GM19025 (cell line): ENCODE results near the gene KIAA1217.

Experiments used
- ATAC-seq: cut with Tn5 transposase; IDR thresholded peaks from one replicate; pipeline ENCODE4 v1.9.1; 2021; ENCODE audit warnings: mild to moderate bottlenecking, low read depth, moderate library complexity; ENCODE audit not compliant: unreplicated experiment

The KIAA1217 gene

DNA sequence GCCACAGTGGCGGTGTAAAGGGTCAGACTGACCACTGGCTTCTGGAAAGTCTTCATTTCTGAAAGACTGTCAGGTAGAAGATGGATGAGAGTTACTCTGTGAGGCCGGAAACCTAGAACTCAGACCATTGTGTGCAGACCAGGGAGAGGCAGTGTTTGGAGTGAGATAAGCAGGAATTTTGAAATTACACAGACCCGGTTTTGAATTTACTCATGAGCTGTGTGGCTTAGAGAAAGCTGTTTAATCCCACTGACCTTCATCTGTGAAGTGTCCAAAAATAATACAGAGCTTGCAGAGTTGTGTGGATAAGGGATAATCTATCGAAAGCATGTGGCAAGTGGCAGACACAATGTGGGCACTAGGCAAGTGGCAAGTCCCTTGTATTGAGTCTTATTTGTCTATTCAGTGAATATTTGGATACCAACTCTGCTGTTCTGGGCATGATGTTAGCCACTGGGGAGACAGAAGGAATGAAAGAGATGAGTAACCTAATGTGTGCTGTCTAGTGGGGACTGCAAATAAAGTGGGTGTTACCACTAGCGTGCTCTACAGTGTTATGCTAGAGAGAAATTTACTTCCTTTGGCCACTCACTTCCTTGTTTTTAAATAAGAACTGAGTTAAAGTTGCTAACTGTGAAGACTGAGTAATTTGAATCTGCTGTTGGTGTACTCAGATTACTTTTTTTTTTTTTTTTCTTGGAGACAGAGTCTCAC is 69.4 kb downstream of the KIAA1217 start:
- ATAC-seq = no peak

DNA sequence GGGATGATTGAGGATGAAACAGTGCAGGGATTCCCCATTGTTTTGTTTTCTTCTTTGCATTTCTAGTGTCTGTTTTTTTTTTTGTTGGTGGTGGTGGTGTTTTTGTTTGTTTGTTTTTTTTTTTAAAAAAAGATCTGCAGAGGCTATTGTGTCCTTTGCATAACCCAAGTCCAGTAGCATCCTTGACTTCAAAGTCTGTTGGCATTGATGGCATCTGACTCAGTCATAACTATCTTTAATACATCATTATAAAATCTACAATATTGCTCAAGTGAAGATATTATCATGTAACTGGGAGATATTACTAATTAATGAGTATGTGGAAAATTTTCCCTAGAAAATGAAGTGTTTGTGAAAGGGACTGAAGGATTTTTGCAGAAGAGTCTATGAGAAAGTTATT is 70.2 kb downstream of the KIAA1217 start:
- no peak for ATAC-seq

DNA sequence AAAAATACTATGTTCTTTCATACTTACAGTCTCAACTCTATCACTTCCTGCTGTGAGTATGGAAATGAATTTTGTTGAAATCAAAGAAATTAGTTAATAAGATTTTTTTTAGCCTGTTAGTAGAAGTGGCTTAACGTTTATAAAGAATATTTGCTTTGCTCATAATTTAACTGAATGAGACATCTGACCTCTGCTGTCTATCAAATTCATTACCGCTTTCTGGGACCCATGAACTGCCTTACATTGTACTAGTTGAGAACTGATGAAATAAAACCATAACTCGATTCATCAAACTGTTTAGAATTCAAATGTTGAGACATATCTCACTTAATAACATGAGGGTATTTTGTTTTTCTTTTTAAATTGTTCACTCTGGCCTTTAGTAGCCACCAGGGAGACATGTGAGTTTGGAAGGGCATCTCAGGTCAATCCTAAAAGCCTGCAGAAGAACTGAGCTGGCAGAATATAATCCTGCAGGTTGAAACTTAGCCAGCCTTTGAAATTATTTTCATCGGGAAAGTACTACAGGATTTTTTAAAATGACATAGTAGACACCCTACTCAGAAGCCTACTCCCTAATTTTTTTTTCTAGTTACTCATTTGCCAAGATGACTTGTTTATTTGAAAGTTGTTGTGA is 78.7 kb downstream of the KIAA1217 start:
- ATAC-seq = no peak

DNA sequence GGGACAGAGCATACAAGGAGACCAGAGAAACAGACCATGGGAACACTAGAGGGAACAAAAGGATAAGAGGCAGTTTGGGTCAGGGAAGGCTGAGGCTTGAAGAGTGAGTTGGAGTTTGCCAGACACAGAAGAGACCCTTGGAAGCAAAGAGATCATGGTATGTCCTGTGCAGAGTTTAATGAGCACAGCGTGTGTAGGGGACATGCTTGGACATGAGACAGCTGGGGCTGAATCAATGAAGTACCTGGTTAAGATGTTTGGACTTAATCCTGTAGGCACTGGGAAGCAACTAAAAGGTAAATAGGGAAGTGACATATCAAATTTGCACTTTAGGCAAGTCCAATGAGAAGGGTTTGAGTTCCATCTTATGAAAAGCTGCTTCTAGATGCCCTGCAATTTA is 79.6 kb downstream of the KIAA1217 start:
- ATAC-seq = no peak

DNA sequence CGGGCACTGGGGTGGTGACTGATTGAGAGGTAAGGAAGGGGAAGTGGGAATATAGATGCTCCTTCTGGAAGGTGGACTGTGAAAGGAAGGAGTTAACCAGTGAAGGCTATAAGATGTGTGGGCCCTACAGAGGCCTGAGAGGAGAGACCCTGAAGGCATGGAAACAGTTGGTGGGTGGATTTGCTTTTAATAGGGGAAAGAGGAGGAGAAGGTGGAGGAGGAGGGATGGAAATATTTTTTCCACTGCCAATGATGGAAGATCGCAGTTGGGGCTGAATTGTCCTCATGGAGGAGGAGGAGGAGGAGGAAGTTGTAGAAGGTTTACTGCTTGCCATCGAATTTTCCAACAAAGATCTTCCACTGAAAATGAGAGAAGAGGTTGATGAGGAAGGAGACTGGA is 80.3 kb downstream of the KIAA1217 start:
- ATAC-seq = no peak

DNA sequence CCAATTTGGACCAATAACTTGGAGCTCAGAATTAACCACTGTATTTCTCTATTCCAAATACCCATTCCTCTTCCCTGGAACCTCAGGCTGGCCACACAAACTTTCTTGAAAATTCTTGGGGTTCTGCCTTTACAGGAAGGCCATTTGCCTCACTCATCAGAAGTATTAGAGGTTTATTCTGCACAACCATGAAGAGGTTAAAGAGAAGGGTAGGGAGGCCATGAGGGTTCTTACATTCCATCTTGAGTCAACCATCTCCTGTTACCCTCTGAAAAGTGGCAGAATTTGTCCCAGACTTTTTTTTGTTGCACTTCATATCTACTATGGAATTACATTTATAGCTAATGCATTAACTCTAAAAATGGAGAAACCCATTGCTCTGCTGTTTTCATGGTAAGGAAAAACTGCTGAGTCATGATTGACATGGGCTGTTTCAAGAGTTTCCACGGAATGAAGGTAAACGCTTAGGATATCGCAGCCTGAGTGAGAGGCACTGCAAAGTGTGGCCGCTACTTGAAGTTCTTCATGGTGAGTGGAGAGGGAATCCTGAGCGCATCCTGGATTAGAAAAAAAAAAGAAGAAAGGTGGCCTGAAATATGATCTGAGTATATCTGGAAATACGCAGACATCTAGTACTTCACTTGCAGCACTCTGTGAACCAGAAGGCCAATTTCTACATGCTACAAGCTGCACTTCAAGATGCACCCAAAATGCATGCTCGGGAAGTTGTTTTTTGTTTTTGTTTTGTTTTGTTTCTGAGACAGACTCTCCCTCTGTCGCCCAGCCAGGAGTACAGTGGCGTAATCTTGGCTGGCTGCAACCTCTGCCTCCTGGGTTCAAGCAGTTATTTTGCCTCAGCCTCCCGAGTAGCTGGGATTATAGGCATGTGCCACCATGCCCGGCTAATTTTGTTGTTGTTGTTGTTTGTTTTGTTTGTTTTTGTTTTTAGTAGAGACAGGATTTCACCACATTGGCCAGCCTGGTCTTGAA is 83.7 kb downstream of the KIAA1217 start:
- ATAC-seq = no peak

DNA sequence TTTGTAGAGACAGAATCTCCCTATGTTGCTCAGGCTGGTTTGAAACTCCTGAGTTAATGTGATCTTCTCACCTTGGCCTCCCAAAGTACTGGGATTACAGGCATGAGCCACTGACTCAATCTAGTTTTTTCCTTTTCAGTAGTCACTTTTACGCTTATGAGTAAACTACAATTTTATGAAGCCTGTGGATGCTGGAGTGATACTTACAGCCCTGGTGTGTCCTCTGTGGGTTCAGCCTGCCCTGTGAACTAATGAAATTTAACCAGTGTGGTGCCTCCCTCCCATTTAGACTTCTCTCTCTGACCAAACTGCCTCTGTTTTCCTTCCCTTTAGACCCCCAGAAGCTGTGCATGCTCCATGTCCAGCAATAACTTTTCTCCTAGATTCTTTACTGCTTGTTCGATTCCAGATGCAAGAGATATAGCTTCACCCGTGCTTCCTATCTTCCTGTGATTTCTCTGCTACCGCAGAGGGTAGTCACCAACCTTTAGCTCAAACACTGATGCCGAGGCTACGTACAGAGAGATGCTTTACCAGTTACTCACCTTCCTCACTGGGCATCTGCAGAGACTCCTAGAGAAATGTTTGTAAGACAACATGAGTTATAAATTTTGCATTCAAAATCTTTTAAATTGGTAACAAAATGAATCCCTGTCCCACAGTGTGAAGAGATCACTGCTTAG is 90.8 kb downstream of the KIAA1217 start:
- no peak for ATAC-seq

DNA sequence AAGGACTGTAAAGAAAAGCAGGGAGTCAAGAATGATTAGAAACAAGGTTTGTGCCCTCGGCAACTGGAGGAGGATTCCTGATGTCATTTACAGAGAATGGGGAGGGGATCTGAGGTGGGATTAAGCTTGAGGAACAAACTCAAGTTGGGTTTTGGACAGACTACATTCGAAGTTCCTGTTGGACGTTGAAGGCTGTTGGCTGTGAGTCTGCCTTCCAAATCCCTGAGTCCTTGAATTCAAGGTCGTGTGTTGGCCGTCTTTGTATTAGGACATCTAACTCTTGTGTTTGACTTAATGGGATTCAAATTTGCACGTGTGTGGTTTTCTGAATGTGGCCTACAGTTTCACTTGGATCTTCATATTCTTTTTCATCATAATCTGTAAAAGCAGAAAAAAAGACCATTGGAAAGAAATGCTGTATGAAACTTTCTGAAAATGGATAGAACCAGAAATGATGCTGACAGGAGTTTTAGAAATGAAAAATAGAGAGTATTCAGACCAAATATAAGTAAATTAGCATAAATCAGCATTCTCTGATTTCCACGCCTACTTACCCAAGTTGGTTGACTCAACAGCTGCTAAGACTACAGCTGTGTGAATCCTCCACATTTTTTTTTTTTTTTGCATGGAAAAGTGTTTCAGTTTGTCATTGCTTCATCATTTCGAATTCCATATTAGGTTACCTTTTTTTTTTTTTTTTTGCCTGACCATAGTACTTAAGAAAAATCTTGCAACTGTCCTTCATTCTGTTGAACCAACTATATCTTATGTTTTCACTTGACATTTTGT is 94.8 kb downstream of the KIAA1217 start:
- no peak for ATAC-seq

DNA sequence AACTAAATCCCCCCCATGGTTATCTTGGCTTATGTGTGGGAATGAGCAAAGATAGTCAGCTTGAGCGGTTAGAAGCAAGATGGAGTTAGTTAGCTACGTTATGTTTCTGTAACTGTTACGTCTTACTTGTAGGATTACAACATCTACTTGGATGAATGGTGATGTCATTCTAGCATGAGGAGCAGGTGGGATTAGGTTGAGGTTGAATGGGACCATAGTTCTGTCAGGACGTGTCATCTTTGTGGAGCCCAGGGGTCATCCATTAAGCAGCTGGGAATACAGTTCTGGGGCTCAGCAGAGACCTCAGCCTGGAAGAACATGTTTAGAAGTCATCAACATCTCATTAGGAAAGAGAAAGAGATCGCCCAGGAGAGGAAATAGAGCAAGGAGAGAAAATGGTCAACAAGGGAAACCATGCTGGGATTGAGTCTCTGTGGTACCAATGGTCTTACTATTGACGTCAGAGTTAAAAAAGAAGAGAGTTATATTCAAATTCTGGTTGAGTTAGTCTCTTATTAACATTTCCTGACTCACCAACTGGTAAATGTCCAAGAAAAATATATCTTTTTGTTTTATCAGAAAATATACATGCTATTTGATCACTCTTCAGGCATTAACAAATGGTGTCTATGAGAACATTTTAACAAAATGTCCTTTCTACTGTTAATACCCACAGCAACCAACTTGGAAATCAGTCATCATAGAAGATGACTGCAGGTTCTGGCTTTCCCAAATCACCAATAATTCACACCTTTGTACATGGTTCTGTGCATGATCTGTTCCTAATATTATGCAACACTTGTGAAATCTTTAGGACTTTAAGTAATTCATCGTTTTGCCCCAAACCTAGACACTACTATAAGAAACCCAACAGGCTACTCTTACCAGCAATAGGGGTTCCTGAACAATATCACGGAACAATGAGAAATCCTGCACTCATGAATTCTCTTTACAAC is 96.9 kb downstream of the KIAA1217 start:
- ATAC-seq = no peak

DNA sequence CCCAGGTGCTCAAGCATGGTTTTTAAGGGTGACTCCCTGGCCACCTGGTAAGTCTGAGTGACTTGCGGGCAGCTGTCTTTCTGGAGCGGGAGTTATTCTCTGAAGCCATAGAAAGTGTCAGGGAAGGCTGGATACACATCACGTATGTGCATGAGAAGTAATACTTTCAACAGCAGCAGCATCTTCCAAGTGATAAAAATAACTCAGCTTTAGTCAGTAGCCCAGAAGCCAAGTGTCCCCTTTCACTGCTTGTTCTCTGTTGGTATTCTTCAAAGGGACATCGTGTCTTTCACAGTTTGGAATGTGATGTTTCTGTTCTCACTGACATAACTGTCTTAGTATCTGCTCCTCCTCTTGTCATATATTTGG is 97.6 kb downstream of the KIAA1217 start:
- no peak for ATAC-seq

DNA sequence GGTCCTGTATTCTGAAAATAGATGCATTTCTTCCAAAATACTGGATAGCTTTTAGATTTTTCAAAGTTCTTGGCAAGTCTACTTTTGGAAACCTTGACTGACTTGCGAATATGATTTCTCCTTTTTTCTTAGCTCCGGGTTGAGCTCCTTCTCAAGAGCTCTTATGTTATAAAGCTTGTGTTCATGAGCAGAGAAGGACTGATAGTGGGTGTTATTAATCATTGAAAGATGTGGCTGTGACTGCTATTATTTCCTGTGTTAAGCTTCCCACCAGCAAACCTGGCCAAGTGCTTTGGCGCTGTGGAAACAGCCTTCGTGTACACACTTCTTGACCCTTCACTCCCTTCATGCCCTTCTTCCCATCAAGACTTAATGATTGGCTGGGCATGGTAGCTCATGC is 98.2 kb downstream of the KIAA1217 start:
- no peak for ATAC-seq

DNA sequence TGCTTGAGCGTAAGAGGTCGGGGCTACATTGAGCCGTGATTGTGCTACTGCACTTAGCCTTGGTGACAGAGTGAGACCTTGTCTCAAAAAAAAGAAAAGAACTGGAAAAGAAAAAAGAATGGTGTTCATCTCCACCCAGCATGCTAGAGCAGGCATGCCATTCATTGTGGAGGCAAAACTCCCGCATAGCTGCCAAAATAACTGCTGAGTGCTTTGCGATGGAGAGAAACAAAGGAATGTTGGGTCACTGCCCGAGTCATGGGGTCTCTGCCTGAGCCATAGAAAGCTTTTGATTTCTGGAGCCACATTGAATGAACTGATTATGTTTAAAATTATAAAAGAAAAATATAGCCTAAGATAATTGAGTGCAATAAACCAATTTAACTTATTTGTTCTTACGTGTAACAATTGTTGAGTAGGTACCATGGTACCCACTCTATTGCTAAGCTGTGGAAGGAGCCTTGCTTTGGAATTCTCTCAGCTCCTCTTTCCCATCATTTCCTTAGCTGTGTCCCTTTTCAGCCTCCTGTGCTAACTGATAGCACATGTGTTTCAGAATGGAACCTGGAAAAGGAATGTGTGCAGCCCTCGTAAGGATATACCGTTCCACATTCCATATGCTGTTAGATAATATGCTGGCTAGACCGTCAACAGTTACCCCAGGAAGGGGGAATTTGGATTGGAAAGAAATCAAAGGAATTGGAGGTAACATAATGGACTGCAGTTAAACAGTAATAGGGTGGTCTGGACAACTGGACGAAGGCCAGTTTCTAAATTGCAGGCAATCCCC is 99.0 kb downstream of the KIAA1217 start:
- no peak for ATAC-seq

DNA sequence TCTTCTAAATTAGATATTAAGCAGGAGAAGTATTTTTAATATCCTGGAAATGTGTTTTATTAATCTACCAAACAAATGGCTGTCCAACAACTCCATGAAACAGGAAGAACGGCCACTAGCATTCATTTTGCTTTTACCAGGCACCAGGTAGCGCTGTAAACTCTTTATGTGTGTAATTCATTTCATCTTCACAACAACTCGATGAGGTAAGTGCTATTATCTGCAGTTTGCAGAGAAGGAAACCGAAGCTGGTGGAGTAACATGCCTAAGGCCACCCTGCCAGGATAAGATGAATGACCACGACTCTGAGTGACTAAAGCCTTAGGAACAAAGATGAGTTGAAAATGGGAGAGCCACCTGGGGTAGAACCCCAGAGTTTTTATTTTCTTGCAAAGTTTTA is 101.2 kb downstream of the KIAA1217 start:
- ATAC-seq = no peak

DNA sequence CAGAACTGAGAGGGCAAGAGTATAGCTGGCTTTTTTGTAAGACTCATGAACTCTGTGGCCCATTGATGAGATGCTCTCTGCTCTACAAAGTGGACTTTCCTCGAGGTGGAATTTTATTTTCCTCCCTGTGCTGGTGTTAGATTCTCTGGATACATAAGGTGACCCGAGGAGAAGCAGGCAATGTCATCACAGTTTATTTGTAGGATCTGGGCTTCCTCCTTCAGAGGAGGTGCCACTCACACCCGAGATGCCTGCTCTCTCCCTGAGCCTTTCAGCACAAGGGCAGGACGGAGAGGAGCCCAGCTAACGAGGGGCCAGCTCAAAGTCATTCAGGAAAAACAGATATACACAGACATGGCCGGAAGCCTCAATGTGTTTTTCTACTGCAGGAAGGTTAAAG is 103.0 kb downstream of the KIAA1217 start:
- ATAC-seq = no peak

DNA sequence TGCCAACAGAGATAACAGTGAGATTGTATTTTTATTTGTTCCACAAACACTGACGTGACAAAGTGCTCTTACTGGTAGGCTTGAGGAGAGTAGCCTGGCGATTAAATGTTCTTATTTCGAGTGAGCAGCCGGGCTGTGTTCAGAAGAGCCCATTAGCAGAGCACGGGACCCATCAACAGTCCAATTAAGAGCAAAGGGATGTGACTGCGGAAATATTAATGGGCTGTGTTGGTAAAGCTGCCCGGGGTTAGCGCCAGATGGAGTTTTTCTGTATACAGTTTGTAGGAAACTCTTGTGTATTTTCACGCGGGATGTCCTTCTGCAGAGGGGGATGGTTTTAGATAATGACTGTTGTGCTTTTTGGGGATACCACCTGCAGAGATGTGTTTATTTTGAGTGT is 104.3 kb downstream of the KIAA1217 start:
- ATAC-seq = no peak

DNA sequence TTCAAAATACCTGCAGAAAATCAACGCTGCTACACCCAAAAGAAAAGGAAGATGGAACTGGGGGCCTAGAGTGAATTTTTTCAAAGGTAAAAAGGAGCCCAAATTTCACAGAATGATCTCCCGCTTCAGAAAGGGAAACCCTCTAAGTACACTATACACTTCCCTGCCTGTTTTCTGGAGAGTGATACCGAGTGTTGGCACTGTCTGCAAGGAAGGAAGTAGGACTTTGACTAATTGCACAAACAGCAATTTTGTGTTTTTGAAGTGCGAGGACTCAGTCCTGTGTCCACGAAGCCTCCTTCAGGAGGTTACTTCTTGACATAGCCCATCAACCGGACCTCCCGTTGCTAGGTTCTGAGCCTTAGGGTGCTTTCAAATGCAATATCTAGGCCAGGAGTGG is 106.3 kb downstream of the KIAA1217 start:
- no peak for ATAC-seq

DNA sequence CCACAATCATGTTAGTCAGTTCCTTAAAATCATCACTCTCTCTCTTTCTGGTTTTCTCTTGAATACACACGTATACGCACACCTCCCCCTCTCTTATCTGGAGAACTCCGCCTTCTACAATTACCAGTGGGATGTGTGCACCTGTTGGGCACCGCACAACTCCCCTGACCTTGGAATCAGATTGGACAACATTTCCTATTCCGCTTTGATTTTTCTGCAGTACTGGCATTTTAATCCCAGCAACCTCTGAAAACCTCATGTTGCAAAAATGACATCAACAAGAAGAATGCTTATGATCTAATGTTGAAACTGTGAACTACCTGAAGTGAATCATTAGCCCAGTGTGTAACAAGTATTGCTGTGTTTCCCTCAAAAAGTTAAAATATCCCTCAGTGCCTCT is 109.6 kb downstream of the KIAA1217 start:
- no peak for ATAC-seq

DNA sequence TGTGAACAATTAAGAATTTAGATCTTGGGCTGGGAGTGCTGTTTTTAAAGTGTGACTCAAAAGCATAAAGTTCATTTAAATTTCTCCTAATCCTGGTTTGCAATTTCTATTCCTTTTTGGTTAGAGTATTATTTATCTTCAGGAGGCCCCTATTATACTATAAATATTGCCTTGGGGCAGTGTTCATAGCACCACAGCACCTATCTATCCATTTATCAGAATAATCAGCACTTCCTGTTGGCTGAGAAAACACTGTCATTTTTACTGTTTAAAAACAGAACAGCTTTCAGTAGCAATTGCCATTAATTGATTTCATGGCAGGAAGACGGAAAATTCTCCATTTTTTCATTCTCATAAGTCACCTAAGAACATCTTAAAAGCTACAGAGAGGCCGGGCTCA is 111.4 kb downstream of the KIAA1217 start:
- no peak for ATAC-seq
